Body of pancreas (tissue), 4 donors: Measurements from ENCODE around the gene LRRC63. TPM values are rescaled to one million over a fixed set of nuclear protein-coding genes. Genes with fewer than 3 reads are reported as not detected.

ENCODE experiments used
- ATAC-seq: fragments of 150-250 bp; one replicate; pipeline ENCODE4 v1.9.1; 2016
- DNase-seq, 4 donors: peaks; one replicate each; pipeline ENCODE4 v3.0.0-alpha.2; 2019
- H3K27ac ChIP-seq, 4 donors: fragments of 200-600 bp; sonication (generic); 1 replicate in 3 of 4; 2 replicates in 1 of 4; pipeline versions ENCODE4 v1.5.1 to v1.6.1; 2016 to 2019; ENCODE audit warnings: mild to moderate bottlenecking in 1 of 4, mixed read lengths in 1 of 4, moderate library complexity in 1 of 4
- H3K27me3 ChIP-seq, 2 donors: fragments of 200-600 bp; sonication (generic); one replicate each; pipeline ENCODE4 v1.6.0; 2016; ENCODE audit warnings: mild to moderate bottlenecking in 1 of 2
- H3K36me3 ChIP-seq, 2 donors: fragments of 200-600 bp; sonication (generic); replicated peaks in 1 of 2; 2 replicates each; pipeline ENCODE4 v1.5.1; 2016; ENCODE audit warnings: low read depth in 2 of 2; ENCODE audit not compliant: insufficient read depth in 1 of 2
- H3K4me1 ChIP-seq: fragments of 200-600 bp; sonication (generic); one replicate; pipeline ENCODE4 v1.6.0; 2016
- H3K4me3 ChIP-seq, 2 donors: fragments of 200-600 bp; sonication (generic); 1 replicate in 1 of 2; 2 replicates in 1 of 2; pipeline ENCODE4 v1.5.1; 2016 to 2019
- H3K9me3 ChIP-seq, 3 donors: fragments of 200-600 bp; sonication (generic); 1 replicate in 2 of 3; 2 replicates in 1 of 3; pipeline ENCODE4 v1.5.1; 2016
- POLR2A ChIP-seq, 3 donors: fragments of 450-650 bp; IDR thresholded peaks; one replicate each; pipeline ENCODE4 v1.6.1; 2016; ENCODE audit warnings: antibody characterized with exemption in 3 of 3, mild to moderate bottlenecking in 2 of 3
- WGBS, 2 donors: methylation state at CpG; one replicate each; pipeline ENCODE4 v1.1.5; 2017; 5-methylcytosine and 5-hydroxymethylcytosine counted together
- intact Hi-C: fragments of 100-400 bp; cut with DNase I; formaldehyde crosslinking; loops from one replicate; pipeline ENCODE4 v1.15.1; 2023
- total RNA-seq, 2 donors: library from RNA; depleted of rRNA; stranded (reverse); fragments of >200 nt; gene quantifications; one replicate each; pipeline ENCODE4 v1.1.0, GENCODE V29; 2016
- TF ChIP-seq, protein P1 (sequence below), 7 experiments: fragments of 450-650 bp in 4 of 7; fragments of 200-600 bp in 3 of 7; sonication (generic) in 3 of 7; IDR thresholded peaks; one replicate each; pipeline ENCODE4 v1.5.1; 2016 to 2019; ENCODE audit warnings: antibody characterized with exemption in 7 of 7

LRRC63 gene
- total RNA-seq, 2 donors from 2014 or later: not detected

DNA sequence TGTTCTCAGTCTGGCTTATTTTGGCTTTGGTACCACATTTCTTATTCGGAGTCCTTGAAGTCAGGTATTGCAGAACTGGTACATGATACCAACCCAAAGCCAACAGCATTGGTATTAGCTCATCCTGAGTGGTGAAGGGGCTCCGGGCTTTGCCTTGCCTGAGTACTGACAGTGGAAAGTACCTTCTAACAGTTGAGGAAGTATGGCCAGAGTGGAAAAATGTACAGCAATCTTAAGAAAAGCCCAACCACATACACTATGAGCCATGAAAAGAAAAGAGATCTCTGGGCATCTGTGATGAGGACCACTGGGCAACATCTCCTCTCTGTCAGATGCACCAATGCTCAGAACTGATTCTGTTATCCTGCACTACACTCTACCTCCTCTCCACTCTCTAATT lies 38.1 kb upstream of the LRRC63 start:
- Histone ChIP-seq H3K27me3 (no peaks in the 10 kb centered on the region), H3K4me3 (no peak overlapping the region), H3K36me3 (no peaks in the 10 kb centered on the region), H3K4me1 (no peaks in the 10 kb centered on the region), H3K27ac (no peak overlapping the region), H3K9me3 (no peaks in the 10 kb centered on the region)
- TF ChIP-seq, protein P1, sequence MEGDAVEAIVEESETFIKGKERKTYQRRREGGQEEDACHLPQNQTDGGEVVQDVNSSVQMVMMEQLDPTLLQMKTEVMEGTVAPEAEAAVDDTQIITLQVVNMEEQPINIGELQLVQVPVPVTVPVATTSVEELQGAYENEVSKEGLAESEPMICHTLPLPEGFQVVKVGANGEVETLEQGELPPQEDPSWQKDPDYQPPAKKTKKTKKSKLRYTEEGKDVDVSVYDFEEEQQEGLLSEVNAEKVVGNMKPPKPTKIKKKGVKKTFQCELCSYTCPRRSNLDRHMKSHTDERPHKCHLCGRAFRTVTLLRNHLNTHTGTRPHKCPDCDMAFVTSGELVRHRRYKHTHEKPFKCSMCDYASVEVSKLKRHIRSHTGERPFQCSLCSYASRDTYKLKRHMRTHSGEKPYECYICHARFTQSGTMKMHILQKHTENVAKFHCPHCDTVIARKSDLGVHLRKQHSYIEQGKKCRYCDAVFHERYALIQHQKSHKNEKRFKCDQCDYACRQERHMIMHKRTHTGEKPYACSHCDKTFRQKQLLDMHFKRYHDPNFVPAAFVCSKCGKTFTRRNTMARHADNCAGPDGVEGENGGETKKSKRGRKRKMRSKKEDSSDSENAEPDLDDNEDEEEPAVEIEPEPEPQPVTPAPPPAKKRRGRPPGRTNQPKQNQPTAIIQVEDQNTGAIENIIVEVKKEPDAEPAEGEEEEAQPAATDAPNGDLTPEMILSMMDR (IDR thresholded peaks at IDR 0.05): no peak
- no peak for TF ChIP-seq POLR2A (IDR thresholded peaks at IDR 0.05)
- 54 to 84% methylated on average over 2 of the region's 2 CpGs for WGBS, 2 donors
- no peak for DNase-seq
- intact Hi-C loops: no loop called here
- no peak for ATAC-seq

DNA sequence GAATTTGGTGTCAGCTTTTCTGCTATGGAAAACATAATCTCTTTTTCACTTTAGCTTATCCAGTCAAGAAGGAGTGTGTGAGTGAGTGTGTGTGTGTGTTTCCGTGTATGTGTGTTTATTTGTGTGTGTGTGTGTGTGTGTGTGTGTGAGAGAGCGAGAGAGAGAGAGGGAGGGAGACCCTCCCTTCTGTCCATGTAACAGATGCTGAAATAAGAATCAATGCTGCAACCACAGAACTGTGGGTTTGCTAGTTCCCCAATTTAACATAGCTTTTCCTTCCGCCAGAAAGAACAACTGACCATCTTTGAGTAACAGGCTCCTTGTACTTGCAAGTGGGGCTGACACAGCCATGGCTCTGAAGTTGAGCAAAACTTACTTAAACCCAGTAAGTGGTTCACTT lies 35.0 kb upstream of the LRRC63 start:
- intact Hi-C loops: no loop called here
- H3K27me3 ChIP-seq: no peaks in the 10 kb centered on the region
- DNase-seq (peak in 1 of 4 donors; percentile 41), ATAC-seq (no peak)
- no peaks in the 10 kb centered on the region for H3K36me3 ChIP-seq
- H3K4me3 ChIP-seq: no peak overlapping the region
- H3K27ac ChIP-seq: peak overlapping the region in 1 of 4 donors; percentile 65
- no peaks in the 10 kb centered on the region for H3K4me1 ChIP-seq
- TF ChIP-seq POLR2A (IDR thresholded peaks at IDR 0.05): no peak
- TF ChIP-seq, protein P1 (IDR thresholded peaks at IDR 0.05): no peak
- no peaks in the 10 kb centered on the region for H3K9me3 ChIP-seq
- WGBS, 2 donors: 50 to 61% methylated on average over 3 of the region's 3 CpGs

DNA sequence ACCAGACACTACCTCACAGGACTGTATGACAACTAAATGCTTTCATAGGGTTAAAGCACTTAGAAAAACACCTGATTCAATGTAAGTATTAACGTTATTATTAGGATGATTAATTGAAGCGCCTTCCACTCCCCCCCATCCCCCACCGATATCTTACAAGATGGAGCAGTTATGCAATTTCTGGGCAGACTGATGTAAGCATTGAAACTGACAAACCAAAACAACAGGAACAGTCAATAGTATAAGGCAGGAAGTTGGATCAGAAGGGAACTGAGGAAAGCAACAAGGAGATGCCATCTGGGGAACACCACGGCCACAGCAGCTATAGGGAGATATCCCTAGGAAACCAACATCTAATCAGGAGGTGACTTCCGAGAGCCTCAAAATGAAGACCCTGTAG lies 33.6 kb upstream of the LRRC63 start:
- ATAC-seq: no peak
- 62 to 70% methylated on average over 5 of the region's 5 CpGs for WGBS, 2 donors
- no peaks in the 10 kb centered on the region for H3K36me3 ChIP-seq
- H3K27me3 ChIP-seq: no peaks in the 10 kb centered on the region
- no peaks in the 10 kb centered on the region for H3K9me3 ChIP-seq
- H3K27ac ChIP-seq: no peak overlapping the region
- TF ChIP-seq POLR2A (IDR thresholded peaks at IDR 0.05): no peak
- TF ChIP-seq, protein P1 (IDR thresholded peaks at IDR 0.05): no peak
- peak in 1 of 4 donors; percentile 13 for DNase-seq
- intact Hi-C loops: no loop called here
- H3K4me3 ChIP-seq: no peak overlapping the region
- no peaks in the 10 kb centered on the region for H3K4me1 ChIP-seq

DNA sequence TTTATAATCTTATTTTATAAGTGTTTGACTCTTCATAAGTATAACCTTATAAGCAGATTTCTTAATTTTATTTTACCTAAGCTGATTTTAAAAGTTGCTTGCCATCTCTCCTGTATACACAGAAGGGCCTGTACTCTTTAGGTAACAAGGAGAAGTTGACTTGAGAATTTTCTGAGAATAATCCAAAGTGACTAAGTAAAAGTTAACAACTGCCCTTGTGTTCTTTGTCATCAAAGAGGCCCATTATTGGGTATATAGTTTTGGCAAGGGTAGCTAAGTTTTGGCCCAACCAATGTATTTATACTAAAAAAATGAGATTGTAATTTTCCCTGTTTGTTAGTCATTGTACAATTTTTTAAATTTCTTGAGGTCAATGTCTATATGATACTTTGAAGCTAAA lies 32.9 kb upstream of the LRRC63 start:
- Histone ChIP-seq H3K27me3 (no peaks in the 10 kb centered on the region), H3K9me3 (no peaks in the 10 kb centered on the region), H3K27ac (no peak overlapping the region), H3K36me3 (no peaks in the 10 kb centered on the region), H3K4me3 (no peak overlapping the region), H3K4me1 (no peaks in the 10 kb centered on the region)
- intact Hi-C loops: no loop called here
- DNase-seq (no peak), ATAC-seq (no peak)
- TF ChIP-seq POLR2A (IDR thresholded peaks at IDR 0.05): no peak

DNA sequence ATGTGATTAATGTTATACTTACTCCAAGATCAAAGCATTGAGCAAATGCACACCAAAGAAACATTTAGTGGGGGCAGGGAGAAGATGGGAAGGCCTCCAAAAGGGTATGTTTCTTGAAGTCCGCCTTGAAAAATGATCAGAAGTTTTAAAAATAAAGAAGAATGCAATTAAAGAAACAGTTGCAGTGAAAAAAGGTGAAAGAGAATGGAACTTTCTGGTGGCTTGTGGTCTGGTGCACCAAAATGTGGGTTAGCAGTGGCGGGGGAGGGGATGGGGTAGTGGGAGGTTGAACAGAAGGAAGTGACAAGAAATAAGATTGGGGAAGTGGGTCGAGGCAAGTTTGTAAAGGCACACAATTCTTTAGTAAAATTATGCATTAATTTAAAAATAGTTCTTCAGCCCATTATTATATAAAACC lies 32.2 kb upstream of the LRRC63 start:
- Histone ChIP-seq H3K4me1 (no peaks in the 10 kb centered on the region), H3K4me3 (no peak overlapping the region), H3K9me3 (no peaks in the 10 kb centered on the region), H3K36me3 (no peaks in the 10 kb centered on the region), H3K27me3 (no peaks in the 10 kb centered on the region), H3K27ac (peak overlapping the region in 1 of 4 donors; percentile 45)
- WGBS, 2 donors: 50 to 74% methylated on average over 3 of the region's 3 CpGs
- ATAC-seq (no peak), DNase-seq (peak in 2 of 4 donors; percentile 30 to 59)
- no peak for TF ChIP-seq POLR2A (IDR thresholded peaks at IDR 0.05)
- TF ChIP-seq, protein P1 (IDR thresholded peaks at IDR 0.05): no peak
- intact Hi-C loops: no loop called here
